Retina (tissue), 1 donor: ENCODE results near the gene PLXNA4.

ENCODE experiments used
- DNase-seq: peaks from one replicate; pipeline ENCODE4 v3.0.0-alpha.2; 2016

Gene PLXNA4

DNA sequence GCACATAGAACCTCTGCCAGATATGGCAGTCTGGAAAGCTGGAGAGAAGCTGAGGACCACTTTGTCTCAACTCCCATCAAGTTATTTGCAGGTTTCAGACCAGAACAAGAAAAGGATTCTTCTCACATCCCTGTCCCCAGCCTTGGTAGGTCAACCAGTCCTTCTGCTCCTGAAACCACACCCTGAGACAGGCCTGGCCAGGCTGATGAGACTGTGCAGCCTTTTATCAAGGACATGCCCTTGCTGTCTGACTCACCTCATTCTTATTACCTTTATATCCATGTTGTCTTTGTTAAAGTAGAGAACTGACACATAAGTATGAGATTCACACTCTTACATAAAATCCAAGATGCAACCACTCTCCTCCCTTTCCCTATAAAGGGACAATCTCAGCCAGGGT lies 354.9 kb downstream of the PLXNA4 start:
- DNase-seq: no peak

- no peak for DNase-seq
Observed at GRCh38 chr7:132220060-132220459, 356.2 kb downstream of the PLXNA4 start.

DNA sequence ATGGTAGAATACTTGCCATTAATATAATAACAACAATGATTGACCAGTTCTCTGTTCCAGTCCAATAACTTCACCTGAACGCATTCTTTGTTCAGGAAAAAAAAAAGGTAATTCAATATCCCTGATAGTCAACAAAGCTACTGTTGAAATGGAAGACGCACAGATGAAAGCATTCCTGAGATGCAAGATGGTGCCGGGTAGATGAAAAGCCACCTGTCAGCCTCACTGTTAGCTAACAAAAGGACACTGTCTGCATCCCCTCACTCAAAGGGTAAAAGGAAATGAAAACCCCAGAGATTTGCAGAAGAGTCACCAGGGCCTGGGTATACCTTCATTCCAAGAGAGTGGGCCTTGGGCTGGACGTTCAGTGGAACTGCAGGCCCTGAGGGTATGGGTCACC lies 357.4 kb downstream of the PLXNA4 start:
- no peak for DNase-seq

GRCh38 chr7:132216847-132217525 lies 359.3 kb downstream of the PLXNA4 start:
- DNase-seq: no peak

DNA sequence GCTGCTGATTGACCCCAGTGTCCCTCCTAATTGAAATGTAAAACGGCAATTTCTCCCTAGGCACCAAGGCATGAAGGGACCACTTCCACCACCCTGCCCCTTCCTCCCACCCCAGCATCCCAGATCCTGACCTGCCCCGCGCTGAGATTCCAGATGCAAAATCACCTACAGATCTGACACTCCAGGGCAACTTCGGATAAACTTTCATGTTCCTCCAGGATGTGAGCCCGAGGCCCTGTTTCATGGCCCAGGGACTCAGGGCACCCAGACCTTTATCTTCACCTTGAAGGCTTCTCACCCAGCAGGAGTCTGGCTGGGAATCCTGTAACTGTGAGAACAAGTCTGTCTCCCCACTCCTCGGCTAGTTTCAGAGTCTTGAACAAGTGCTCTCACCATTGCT lies 361.8 kb downstream of the PLXNA4 start:
- DNase-seq: no peak

DNA sequence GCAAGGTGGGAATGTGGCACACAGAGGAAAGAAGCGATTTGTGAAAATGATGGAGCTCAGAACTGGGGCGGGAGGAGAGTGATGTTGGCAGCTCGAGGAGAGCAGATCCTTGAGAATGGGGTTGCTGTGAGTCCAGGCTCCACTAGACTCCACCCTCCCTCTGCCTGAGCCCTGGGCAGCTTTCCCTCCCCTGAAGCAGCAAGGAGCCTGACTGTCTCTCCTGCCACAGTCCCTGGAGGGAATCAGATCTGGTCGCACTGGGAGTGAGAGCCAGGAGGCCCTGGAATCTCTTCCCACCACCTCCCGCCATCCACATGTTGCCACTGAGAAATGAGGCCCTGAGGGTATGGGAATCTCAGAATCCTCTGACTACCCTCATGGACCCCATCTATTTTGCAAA lies 362.7 kb downstream of the PLXNA4 start:
- no peak for DNase-seq

DNA sequence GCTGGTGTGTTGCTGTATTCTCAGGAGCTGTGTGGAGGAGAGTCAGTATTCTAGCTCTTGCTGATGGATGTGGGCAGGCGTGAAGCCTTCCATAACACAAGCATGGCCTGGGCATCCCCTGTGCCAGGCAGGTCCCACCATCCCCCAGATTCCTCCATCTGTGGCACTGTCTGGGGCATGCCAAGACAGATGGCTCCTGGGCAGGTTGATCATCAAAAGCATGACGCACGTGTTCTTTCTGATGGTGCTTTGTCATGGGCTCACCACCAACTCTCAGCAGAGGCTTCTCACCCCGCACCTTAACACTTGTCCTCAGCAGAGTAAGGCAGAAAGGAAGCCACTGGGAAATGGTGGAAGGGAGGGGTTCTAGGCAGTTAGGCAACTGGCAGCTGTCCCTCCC lies 364.3 kb downstream of the PLXNA4 start:
- DNase-seq: no peak

GRCh38 chr7:132210821-132211220 lies 365.4 kb downstream of the PLXNA4 start:
- no peak for DNase-seq

- DNase-seq: no peak
Observed at GRCh38 chr7:132207782-132208181, 368.5 kb downstream of the PLXNA4 start.

GRCh38 chr7:132207211-132207610 lies 369.1 kb downstream of the PLXNA4 start:
- peak; percentile 41 for DNase-seq

GRCh38 chr7:132206594-132206993 lies 369.7 kb downstream of the PLXNA4 start:
- DNase-seq: peak; percentile 72

DNA sequence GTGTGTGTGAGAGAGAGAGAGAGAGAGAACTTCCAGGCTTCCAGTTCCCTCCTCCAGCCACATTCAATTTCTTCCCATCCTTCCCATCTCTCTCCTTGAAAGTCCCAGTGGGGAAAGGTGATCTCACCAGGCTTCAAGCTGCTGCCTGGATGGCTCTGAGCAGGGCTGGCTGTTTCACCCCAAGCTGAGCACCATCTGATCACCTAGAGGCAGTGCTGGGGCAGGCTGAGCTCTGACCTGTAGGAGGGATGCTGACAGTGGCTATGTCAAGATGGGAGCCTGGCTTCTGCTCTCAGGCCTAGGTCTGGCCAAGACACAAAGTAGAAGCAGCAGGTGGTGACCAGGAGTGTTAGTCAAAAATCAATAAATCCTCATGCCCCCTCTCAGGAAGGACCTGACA lies 370.8 kb downstream of the PLXNA4 start:
- DNase-seq: no peak

GRCh38 chr7:132203021-132203420 lies 373.2 kb downstream of the PLXNA4 start:
- DNase-seq: no peak

GRCh38 chr7:132202541-132202940 lies 373.7 kb downstream of the PLXNA4 start:
- DNase-seq: no peak

DNA sequence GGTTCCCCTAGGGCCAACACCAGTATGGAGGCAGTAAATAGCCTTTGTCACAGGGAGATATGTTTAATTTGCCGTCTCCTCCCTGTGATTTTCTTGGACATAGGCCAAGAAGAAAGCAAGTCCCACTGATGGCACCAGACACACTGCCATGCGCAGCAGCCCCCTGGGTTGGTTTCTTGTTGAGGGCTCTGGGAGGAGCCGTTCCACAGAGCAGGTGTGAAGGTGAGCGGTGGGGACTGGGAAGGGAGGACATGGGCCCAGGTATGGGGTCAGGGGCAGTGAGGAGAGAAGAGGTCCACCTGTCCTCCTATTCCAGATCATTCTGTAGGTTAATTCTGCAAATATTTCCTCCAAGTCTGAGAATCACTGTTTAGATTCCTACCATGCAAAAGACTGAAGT lies 376.1 kb downstream of the PLXNA4 start:
- no peak for DNase-seq

GRCh38 chr7:132199626-132200025 lies 376.6 kb downstream of the PLXNA4 start:
- no peak for DNase-seq

GRCh38 chr7:132197772-132198171 lies 378.5 kb downstream of the PLXNA4 start:
- no peak for DNase-seq

DNA sequence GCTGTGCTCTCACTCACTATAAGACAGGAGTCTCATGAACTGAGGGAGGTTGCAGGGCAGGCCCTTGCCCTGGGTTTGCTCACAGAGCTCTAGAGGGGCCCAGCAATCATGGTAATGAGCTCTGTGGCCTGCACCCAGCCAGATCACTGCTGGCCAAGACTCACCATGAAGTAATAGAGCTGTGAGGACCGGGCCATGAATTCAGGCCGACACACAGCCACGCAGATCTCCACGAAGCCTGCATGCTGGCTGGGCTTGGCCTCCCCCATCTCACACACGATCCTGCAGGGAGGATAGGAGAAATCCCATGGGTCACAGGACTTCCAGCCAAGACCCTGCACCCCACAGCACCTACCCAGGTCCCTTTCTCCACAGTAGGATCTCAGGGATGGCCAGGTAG lies 382.4 kb downstream of the PLXNA4 start:
- DNase-seq: no peak

DNA sequence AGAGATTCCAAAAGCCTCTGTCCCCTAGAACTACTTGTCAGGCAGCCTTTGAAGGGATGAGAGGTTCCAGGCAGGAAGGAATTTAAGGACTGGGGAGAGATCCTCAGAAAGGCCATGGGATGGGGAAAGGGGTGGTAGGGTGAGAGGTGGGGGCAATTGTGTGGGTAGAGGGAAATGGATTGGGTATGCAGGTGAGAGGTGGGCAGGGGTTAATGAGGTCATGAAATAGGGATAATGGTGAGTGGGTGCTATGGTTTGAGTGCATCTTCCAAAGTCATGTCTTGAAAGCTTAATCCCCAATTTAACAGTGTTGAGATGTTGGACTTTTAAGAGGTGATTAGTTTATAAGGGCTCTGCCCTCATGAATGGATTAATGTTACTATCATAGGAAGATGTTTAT lies 383.5 kb downstream of the PLXNA4 start:
- DNase-seq: no peak

DNA sequence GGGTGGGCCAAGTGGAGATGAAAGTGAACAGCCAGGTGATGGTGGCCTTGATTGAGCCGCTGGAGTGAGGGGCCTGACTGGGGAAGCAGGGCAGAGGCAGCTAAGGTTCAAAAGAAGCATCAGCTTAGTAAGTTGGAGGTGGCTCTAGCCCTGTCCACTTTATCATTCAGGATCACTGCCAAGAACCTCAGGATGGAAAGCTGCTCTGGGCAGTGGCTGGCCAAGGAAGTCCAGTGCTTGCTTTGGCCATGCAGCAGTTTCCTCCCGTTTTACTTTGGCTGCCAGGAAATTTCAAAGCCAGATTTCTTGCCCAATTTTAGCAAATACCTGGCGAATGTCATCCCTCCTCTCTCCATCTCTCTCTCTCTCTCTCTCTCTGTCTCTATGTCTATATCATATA lies 384.9 kb downstream of the PLXNA4 start:
- no peak for DNase-seq

GRCh38 chr7:132190683-132191082 lies 385.6 kb downstream of the PLXNA4 start:
- DNase-seq: no peak

DNA sequence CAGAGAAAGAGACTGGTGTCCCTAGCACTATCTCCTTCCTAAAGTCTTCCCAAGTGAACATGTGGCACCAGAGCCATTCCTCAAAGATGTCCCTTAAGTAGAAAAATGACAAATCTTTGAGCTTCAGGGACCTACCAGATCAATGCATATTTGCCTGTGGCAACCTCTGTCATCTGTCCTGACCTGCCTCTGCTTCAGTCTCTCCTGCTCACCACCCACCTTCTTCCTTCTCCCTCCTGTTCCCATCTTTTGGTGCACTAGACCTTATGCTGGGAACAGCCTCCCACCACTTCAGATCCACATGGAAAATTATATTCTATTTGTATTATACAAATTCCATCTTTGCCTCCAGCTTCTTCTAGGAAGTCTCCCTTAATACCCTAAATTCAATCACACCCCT lies 386.4 kb downstream of the PLXNA4 start:
- DNase-seq: no peak

- DNase-seq: no peak
Observed at GRCh38 chr7:132187869-132188789, 388.1 kb downstream of the PLXNA4 start.

GRCh38 chr7:132187391-132187790 lies 388.9 kb downstream of the PLXNA4 start:
- DNase-seq: no peak
